Adrenal gland (tissue), 12 donors: ENCODE results near the gene ADAMTSL5. TPM values are rescaled to one million over a fixed set of nuclear protein-coding genes. Genes with fewer than 3 reads are reported as not detected.

Source experiments
- DNase-seq, 7 donors: peaks; one replicate each; pipeline ENCODE4 v3.0.0-alpha.2; 2019 to 2020
- H3K27ac ChIP-seq, 5 donors: fragments of 200-600 bp; sonication (generic) in 4 of 5; 1 replicate in 3 of 5; 2 replicates in 2 of 5; pipeline versions ENCODE4 v1.5.1 to v1.8.0; 2016 to 2020; ENCODE audit warnings: mild to moderate bottlenecking in 1 of 5
- H3K27me3 ChIP-seq: fragments of 200-600 bp; 2 replicates; pipeline ENCODE4 v1.8.0; 2021
- H3K36me3 ChIP-seq, 2 donors: fragments of 200-600 bp; replicated peaks in 1 of 2; 1 replicate in 1 of 2; 2 replicates in 1 of 2; pipeline versions ENCODE4 v1.5.1 to v1.8.0; 2018 to 2022
- H3K4me1 ChIP-seq, 2 donors: fragments of 200-600 bp; replicated peaks in 1 of 2; 1 replicate in 1 of 2; 2 replicates in 1 of 2; pipeline versions ENCODE4 v1.5.1 to v1.8.0; 2018 to 2021
- H3K4me3 ChIP-seq, 4 donors: fragments of 200-600 bp; sonication (generic) in 3 of 4; one replicate each; pipeline ENCODE4 v1.5.1; 2016 to 2018
- H3K9me3 ChIP-seq, 3 donors: fragments of 200-600 bp; sonication (generic) in 1 of 3; replicated peaks in 1 of 3; 1 replicate in 2 of 3; 2 replicates in 1 of 3; pipeline versions ENCODE4 v1.5.1 to v1.8.0; 2016 to 2021
- CTCF ChIP-seq, 6 experiments: fragments of 450-650 bp in 4 of 6; fragments of 200-600 bp in 2 of 6; sonication (generic) in 1 of 6; IDR thresholded peaks; 1 replicate in 5 of 6; 2 replicates in 1 of 6; pipeline versions ENCODE4 v1.5.1 to v1.8.0; 2016 to 2021; ENCODE audit warnings: antibody characterized with exemption in 6 of 6, mild to moderate bottlenecking in 2 of 6, moderate library complexity in 1 of 6
- POLR2A ChIP-seq, 2 donors: fragments of 450-650 bp; IDR thresholded peaks; one replicate each; pipeline ENCODE4 v1.6.1; 2017; ENCODE audit warnings: antibody characterized with exemption in 2 of 2, mild to moderate bottlenecking in 2 of 2, moderate library complexity in 1 of 2
- WGBS, 4 donors: extraction: QIAGEN DNeasy Blood & Tissue Kit in 2 of 4; methylation state at CpG; one replicate each; pipeline versions ENCODE4 v1.1.5 to v1.1.7; 2013 to 2017; 5-methylcytosine and 5-hydroxymethylcytosine counted together
- intact Hi-C, 2 donors: fragments of 100-400 bp; cut with DNase I; formaldehyde crosslinking; loops; one replicate each; pipeline versions ENCODE4 v1.14.1 to v1.15.0; 2022 to 2023
- polyA plus RNA-seq, 3 donors: library from polyadenylated mRNA; stranded (reverse); fragments of 200-250 nt in 2 of 3; fragments of 350-450 nt in 1 of 3; fragmentation: Illumina TruSeq in 1 of 3; extraction: RNeasy Lipid Tissue Mini Kit (QIAGEN cat#74804) in 1 of 3; gene quantifications; one replicate each; pipeline ENCODE4 v1.2.3, GENCODE V29; 2013 to 2014
- total RNA-seq, 9 donors: library from RNA; depleted of rRNA in 4 of 9; stranded (reverse); fragments of >200 nt in 4 of 9; fragments of 120-200 nt in 1 of 9; fragmentation: NEBNext Ultra II Directional in 1 of 9; extraction: Animal tissue kit (Norgen Biotek cat#: 25700) in 1 of 9; gene quantifications; one replicate each; pipeline versions ENCODE4 v1.1.0 to v1.2.4, GENCODE V29; 2013 to 2023
- donor health status: healthy with polysubstance abuse.
- donor health status: Bipolar disorder and iron deficiency.
- donor health status: DM: yes; HTN: yes; CAD: no.
- donor health status: DM: no; HTN: no; CAD: no.
- donor health status: DM: no; HTN: no; CAD: no.
- donor health status: DM: yes; HTN: yes; CAD: no.

ADAMTSL5 gene
- total and polyA plus RNA-seq, 12 donors, result 0.61 to 8.8 (median 1.8) TPM

GRCh38 chr19:1469255-1470054 is 43.4 kb downstream of the ADAMTSL5 start:
- H3K36me3 ChIP-seq, result no peaks in the 10 kb centered on the region
- intact Hi-C loops, result no loop called here
- peaks cover 20 to 56% of the 10 kb centered on the region in 2 donors for H3K4me1 ChIP-seq
- TF ChIP-seq POLR2A (IDR thresholded peaks at IDR 0.05) (no peak), CTCF (IDR thresholded peaks at IDR 0.05) (no peak)
- peak overlapping the region in 1 of 5 donors; percentile 2 for H3K27ac ChIP-seq
- peaks cover 77% of the 10 kb centered on the region for H3K27me3 ChIP-seq
- DNase-seq, result no peak
- H3K4me3 ChIP-seq, result peak overlapping the region in 1 of 4 donors; percentile 15
- H3K9me3 ChIP-seq, result no peaks in the 10 kb centered on the region
- WGBS, 4 donors, result 0 to 6% (median 4%) methylated on average over 3 to 117 of the region's 117 CpGs

GRCh38 chr19:1468821-1469254 is 44.0 kb downstream of the ADAMTSL5 start:
- Histone ChIP-seq H3K4me1 (peaks cover 15 to 51% of the 10 kb centered on the region in 2 donors), H3K27ac (no peak overlapping the region), H3K9me3 (no peaks in the 10 kb centered on the region), H3K4me3 (peak overlapping the region in 1 of 4 donors; percentile 15), H3K27me3 (peaks cover 75% of the 10 kb centered on the region), H3K36me3 (no peaks in the 10 kb centered on the region)
- 5 to 8% (median 6%) methylated on average over 13 to 47 of the region's 47 CpGs; no CpG with 5 or more reads in 1 of the 4 donors for WGBS, 4 donors
- TF ChIP-seq POLR2A (IDR thresholded peaks at IDR 0.05) (no peak), CTCF (IDR thresholded peaks at IDR 0.05) (no peak)
- intact Hi-C loops, result no loop called here
- DNase-seq, result peak in 1 of 7 donors; percentile 52

- Histone ChIP-seq H3K36me3 (no peaks in the 10 kb centered on the region), H3K9me3 (no peaks in the 10 kb centered on the region), H3K4me3 (no peak overlapping the region), H3K4me1 (peaks cover 15 to 51% of the 10 kb centered on the region in 2 donors), H3K27ac (no peak overlapping the region), H3K27me3 (peaks cover 70% of the 10 kb centered on the region)
- no peak for TF ChIP-seq POLR2A (IDR thresholded peaks at IDR 0.05)
- no peak for TF ChIP-seq CTCF (IDR thresholded peaks at IDR 0.05)
- intact Hi-C loops, result no loop called here
- DNase-seq, result peak in 1 of 7 donors; percentile 52
- WGBS, 4 donors, result 3 to 18% (median 15%) methylated on average over 8 to 49 of the region's 49 CpGs
These were observed 44.5 kb downstream of the ADAMTSL5 start for GRCh38 chr19:1468274-1468820.

GRCh38 chr19:1467490-1468273 is 45.1 kb downstream of the ADAMTSL5 start:
- TF ChIP-seq CTCF (IDR thresholded peaks at IDR 0.05) (no peak), POLR2A (IDR thresholded peaks at IDR 0.05) (no peak)
- Histone ChIP-seq H3K36me3 (no peaks in the 10 kb centered on the region), H3K27me3 (peaks cover 64% of the 10 kb centered on the region), H3K9me3 (no peaks in the 10 kb centered on the region), H3K27ac (no peak overlapping the region), H3K4me1 (peaks cover 15 to 51% of the 10 kb centered on the region in 2 donors), H3K4me3 (no peak overlapping the region)
- no peak for DNase-seq
- WGBS, 4 donors, result 5 to 13% (median 7%) methylated on average over 18 to 92 of the region's 92 CpGs; no CpG with 5 or more reads in 1 of the 4 donors
- intact Hi-C loops, result no loop called here
